Heart left ventricle (tissue), 16 donors: ENCODE results near the gene ATP6V0C. TPM values are rescaled to one million over a fixed set of nuclear protein-coding genes. Genes with fewer than 3 reads are reported as not detected.

Experiments used
- ATAC-seq, 4 donors: fragments of 200-7000 bp; cut with Tn5 transposase; one replicate each; pipeline ENCODE4 v1.9.1; 2020 to 2022; ENCODE audit warnings: moderate library complexity in 4 of 4, mild to moderate bottlenecking in 3 of 4, moderate number of reproducible peaks in 1 of 4
- DNase-seq, 5 donors: peaks; one replicate each; pipeline ENCODE4 v3.0.0-alpha.2; 2020
- H3K27ac ChIP-seq, 12 donors: fragments of 200-600 bp; sonication (generic) in 4 of 12; one replicate each; pipeline versions ENCODE4 v1.5.0 to v1.8.0; 2016 to 2022; ENCODE audit warnings: mild to moderate bottlenecking in 2 of 12
- H3K27me3 ChIP-seq, 9 donors: fragments of 200-600 bp; sonication (generic) in 2 of 9; one replicate each; pipeline versions ENCODE4 v1.5.1 to v1.8.0; 2016 to 2022; ENCODE audit warnings: mild to moderate bottlenecking in 3 of 9
- H3K36me3 ChIP-seq, 9 donors: fragments of 200-600 bp; sonication (generic) in 2 of 9; one replicate each; pipeline versions ENCODE4 v1.5.0 to v1.8.0; 2018 to 2022; ENCODE audit warnings: mild to moderate bottlenecking in 2 of 9
- H3K4me1 ChIP-seq, 12 donors: fragments of 200-600 bp; sonication (generic) in 4 of 12; one replicate each; pipeline versions ENCODE4 v1.5.0 to v1.8.0; 2016 to 2022; ENCODE audit warnings: mild to moderate bottlenecking in 3 of 12
- H3K4me3 ChIP-seq, 12 donors: fragments of 200-600 bp; sonication (generic) in 4 of 12; one replicate each; pipeline versions ENCODE4 v1.5.0 to v1.8.0; 2017 to 2022; ENCODE audit warnings: mild to moderate bottlenecking in 9 of 12, moderate library complexity in 4 of 12
- H3K9me3 ChIP-seq, 12 donors: fragments of 200-600 bp; sonication (generic) in 4 of 12; one replicate each; pipeline versions ENCODE4 v1.5.0 to v1.8.0; 2016 to 2022; ENCODE audit warnings: mild to moderate bottlenecking in 1 of 12
- CTCF ChIP-seq, 12 donors: fragments of 200-600 bp; sonication (generic) in 4 of 12; IDR thresholded peaks; one replicate each; pipeline versions ENCODE4 v1.5.0 to v1.8.0; 2018 to 2022; ENCODE audit warnings: antibody characterized with exemption in 12 of 12, mild to moderate bottlenecking in 5 of 12
- POLR2A ChIP-seq, 2 donors: fragments of 450-650 bp; IDR thresholded peaks; one replicate each; pipeline ENCODE4 v1.6.1; 2017; ENCODE audit warnings: antibody characterized with exemption in 2 of 2, mild to moderate bottlenecking in 2 of 2, moderate library complexity in 2 of 2
- whole genome bisulfite sequencing, 4 donors: extraction: QIAGEN DNeasy Blood & Tissue Kit in 2 of 4; methylation state at CpG; one replicate each; pipeline versions ENCODE4 v1.1.5 to v1.1.7; 2013 to 2018; 5-methylcytosine and 5-hydroxymethylcytosine counted together
- intact Hi-C, 10 donors: fragments of 100-400 bp; cut with DNase I; formaldehyde crosslinking; loops; one replicate each; pipeline versions ENCODE4 v1.11.1 to v1.14.2; 2022
- polyA plus RNA-seq, 2 donors: library from polyadenylated mRNA; stranded (reverse); fragments of 200-250 nt; gene quantifications; one replicate each; pipeline ENCODE4 v1.2.3, GENCODE V29; 2013
- total RNA-seq, 9 donors: library from RNA; depleted of rRNA in 2 of 9; stranded (reverse); fragments of >200 nt in 2 of 9; fragmentation: NEBNext Ultra II Directional in 3 of 9; extraction: Animal tissue kit (Norgen Biotek cat#: 25700) in 3 of 9; gene quantifications; one replicate each; pipeline versions ENCODE4 v1.1.0 to v1.2.4, GENCODE V29; 2016 to 2023
- donor health status: ischemic (EF 13 %, LVEDD 7.1; RV severe dilation, severe dysfunction).
- donor health status: healthy with polysubstance abuse.
- donor health status: DM: no; HTN: yes; CAD: no.
- donor health status: DM: no; HTN: no; CAD: no.
- donor health status: ischemic (EF 25% LVEDD 6.9; RV normal size, moderate dysfunction).
- donor health status: ischemic (EF 25% LVEDD 5.7; RV mildly dilated, moderate dysfunction).
- donor health status: healthy.
- donor health status: DM: yes; HTN: yes; CAD: no.
- donor health status: ischemic (EF 35%, LVEDD 5.7; RV mildly dilated, moderate dysfunction).
- donor health status: nonischemic (EF 11% LVEDD 7.7; RV severe dilation, severe dysfunction).
- donor health status: DM: yes; HTN: yes; CAD: no.
- donor health status: PGD.
- donor health status: ischemic (EF 29% LVEDD 5.4; RV normal size, mild dysfunction).
- donor health status: nonischemic (EF 23%, LVEDD 6.1; RV moderate dilation, normal function).

ATP6V0C gene
- total and polyA plus RNA-seq, 11 donors = 61.6 to 232 (median 132) TPM

DNA sequence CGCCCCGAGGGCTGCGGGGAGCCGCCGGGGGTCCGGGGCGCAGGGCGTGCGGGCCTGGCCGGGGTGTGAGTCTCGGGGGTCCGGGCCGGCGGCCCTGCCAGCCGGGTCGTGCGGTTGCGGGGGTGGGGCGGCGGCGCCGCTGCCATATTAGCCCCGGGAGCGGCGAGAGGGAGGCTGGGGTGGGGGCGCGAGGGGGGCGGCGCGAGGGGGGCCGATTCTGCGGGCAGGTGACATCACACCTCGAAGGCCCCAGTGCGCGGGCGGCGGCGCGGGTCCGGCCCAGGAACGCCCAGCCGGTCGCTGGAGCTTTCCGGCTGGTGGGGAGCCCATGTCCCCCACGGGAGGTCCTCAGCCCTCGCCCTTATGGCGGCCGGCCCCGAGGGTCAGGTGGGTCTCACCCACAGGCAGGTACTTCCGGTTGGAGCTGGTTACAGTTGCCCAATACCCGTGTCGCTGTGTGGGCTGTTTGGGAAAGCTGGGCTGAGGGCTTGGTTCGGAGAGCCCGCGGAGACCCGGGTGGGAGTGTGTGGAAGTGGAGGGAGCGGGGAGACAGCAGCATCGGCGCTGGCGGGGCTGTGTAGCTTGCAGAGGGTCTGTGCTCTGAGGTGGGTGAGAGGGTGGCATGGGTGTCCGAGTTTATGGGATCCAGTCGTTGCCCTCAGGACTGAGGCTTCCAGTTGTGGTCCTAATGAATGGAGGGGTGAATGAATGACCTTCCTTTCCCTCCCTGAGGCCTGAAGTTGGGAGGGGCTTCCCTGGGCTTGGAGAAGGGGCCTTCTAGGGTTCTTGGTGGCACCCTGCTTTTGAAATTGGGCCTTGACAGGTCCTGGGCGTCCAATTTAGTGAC is 804 bp downstream of the ATP6V0C start:
- no peaks in the 10 kb centered on the region for H3K27me3 ChIP-seq
- H3K4me3 ChIP-seq = peak overlapping the region; percentile 87 to 100 (median 96)
- H3K9me3 ChIP-seq = no peaks in the 10 kb centered on the region
- 1 to 2% (median 1%) methylated on average over 21 to 63 of the region's 63 CpGs for WGBS, 4 donors
- DNase-seq (peak in 1 of 5 donors; percentile 71), ATAC-seq (no peak)
- H3K27ac ChIP-seq = peak overlapping the region; percentile 93 to 99 (median 95)
- TF ChIP-seq POLR2A (IDR thresholded peaks at IDR 0.05) (no peak), CTCF (IDR thresholded peaks at IDR 0.05) (no peak)
- intact Hi-C loops = loop anchor here in 2 of 10 donors (1.0 to 10.0 kb wide), 2 partner anchors 23 to 250 kb away; partner anchors contain the start of gene RNPS1 (in 1 of the 2)
- H3K36me3 ChIP-seq = peaks cover 0 to 14% (median 4%) of the 10 kb centered on the region in 9 donors
- H3K4me1 ChIP-seq = peaks cover 20 to 81% (median 53%) of the 10 kb centered on the region in 12 donors

- H3K4me3 ChIP-seq = peak overlapping the region; percentile 87 to 100 (median 96)
- no peaks in the 10 kb centered on the region for H3K9me3 ChIP-seq
- WGBS, 4 donors = 24 to 41% (median 31%) methylated on average over 10 to 14 of the region's 14 CpGs
- intact Hi-C loops = loop anchor here in 1 of 10 donors (10.0 kb wide), 1 partner anchor 251 kb away; the partner anchor contains the start of gene RNPS1
- ATAC-seq (no peak), DNase-seq (peak in 2 of 5 donors; percentile 19 to 55)
- peak overlapping the region in 11 of 12 donors; percentile 93 to 99 (median 95) for H3K27ac ChIP-seq
- peaks cover 22 to 78% (median 57%) of the 10 kb centered on the region in 12 donors for H3K4me1 ChIP-seq
- TF ChIP-seq POLR2A (IDR thresholded peaks at IDR 0.05) (no peak), CTCF (IDR thresholded peaks at IDR 0.05) (no peak)
- H3K36me3 ChIP-seq = peaks cover 0 to 17% (median 6%) of the 10 kb centered on the region in 9 donors
- H3K27me3 ChIP-seq = no peaks in the 10 kb centered on the region
Observed at GRCh38 chr16:2515180-2515851, 1.6 kb downstream of the ATP6V0C start.

DNA sequence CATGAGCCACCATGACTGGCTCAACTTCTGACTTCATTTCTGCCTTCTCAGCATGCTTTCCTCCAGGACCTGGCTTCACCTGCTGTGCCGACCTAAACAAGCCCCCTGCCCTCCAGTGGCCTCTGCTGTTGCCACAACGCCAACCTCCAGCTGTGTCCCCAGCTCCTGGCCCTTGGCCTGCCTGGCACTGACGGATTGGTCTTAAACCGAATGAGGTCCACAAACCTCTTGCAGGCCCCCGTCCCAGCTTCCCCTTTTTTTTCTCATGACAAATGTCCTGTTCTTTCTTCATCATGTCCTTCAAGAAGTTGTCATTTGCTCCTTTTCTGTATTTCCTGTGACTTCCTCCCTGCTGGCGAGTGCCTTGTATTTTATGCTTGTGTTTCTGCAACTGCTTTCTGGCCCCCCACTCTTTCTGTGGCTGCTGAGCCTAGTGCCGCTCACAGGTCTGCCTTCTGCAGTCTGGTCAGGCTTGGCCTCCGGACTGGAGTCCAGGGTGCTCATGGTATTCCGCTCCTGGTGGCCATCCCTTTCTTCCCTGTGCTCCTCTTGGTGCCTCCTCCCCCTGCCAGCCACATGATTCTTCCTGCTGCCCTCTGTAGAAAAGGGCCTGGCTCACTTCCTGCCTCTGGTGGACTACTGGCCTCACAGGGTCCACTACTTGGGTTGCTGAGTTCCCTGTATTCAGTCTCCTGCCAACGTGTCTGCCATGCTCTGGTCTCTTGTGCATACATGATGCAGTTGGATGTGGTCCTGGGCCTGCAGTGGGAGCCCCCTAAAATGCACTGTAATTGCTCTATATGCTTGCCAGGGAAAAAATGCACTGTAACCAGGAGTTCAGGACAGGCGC is 2.9 kb downstream of the ATP6V0C start:
- Histone ChIP-seq H3K27me3 (no peaks in the 10 kb centered on the region), H3K27ac (peak overlapping the region in 9 of 12 donors; percentile 9 to 99 (median 95)), H3K9me3 (no peaks in the 10 kb centered on the region), H3K4me3 (peak overlapping the region in 9 of 12 donors; percentile 0 to 99 (median 94)), H3K36me3 (peaks cover 0 to 17% (median 6%) of the 10 kb centered on the region in 9 donors), H3K4me1 (peaks cover 22 to 78% (median 65%) of the 10 kb centered on the region in 12 donors)
- WGBS, 4 donors = 58 to 67% (median 60%) methylated on average over 11 of the region's 11 CpGs
- TF ChIP-seq CTCF (IDR thresholded peaks at IDR 0.05) (no peak), POLR2A (IDR thresholded peaks at IDR 0.05) (no peak)
- intact Hi-C loops = loop anchor here in 1 of 10 donors (10.0 kb wide), 1 partner anchor 252 kb away; the partner anchor contains the start of gene RNPS1
- DNase-seq = peak in 3 of 5 donors; percentile 25 to 68 (median 42)
- ATAC-seq = no peak
